GM23338 (cell line): ENCODE measurements around the gene NDUFS5.

ENCODE experiments used
- CREB1 ChIP-seq: fragments of 250-450 bp; sonication (Bioruptor Pico); IDR thresholded peaks from 2 replicates; pipeline ENCODE4 v1.5.0; 2020; ENCODE audit warnings: low read depth, mild to moderate bottlenecking, moderate library complexity
- CTCF ChIP-seq, 2 experiments: fragments of 200-600 bp in 1 of 2; sonication (generic) in 1 of 2; conservative IDR thresholded peaks; 2 replicates each; pipeline versions ENCODE4 v1.5.1 to v1.6.1; 2016 to 2017; ENCODE audit warnings: antibody characterized with exemption in 2 of 2, low read depth in 2 of 2, mild to moderate bottlenecking in 2 of 2, moderate library complexity in 1 of 2
- EZH2 ChIP-seq: fragments of 200-600 bp; sonication (generic); IDR thresholded peaks from one replicate; pipeline ENCODE4 v1.8.0; 2017; ENCODE audit warnings: antibody characterized with exemption, mild to moderate bottlenecking, low read depth; ENCODE audit not compliant: unreplicated experiment
- EZH2phosphoT487 ChIP-seq: fragments of 200-600 bp; sonication (generic); IDR thresholded peaks from one replicate; pipeline ENCODE4 v1.8.1; 2018; ENCODE audit warnings: antibody characterized with exemption; ENCODE audit not compliant: unreplicated experiment
- JUNB ChIP-seq: IDR thresholded peaks from one replicate; pipeline ENCODE4 v1.6.1; 2016; ENCODE audit warnings: antibody characterized with exemption; ENCODE audit not compliant: unreplicated experiment
- NANOG ChIP-seq: IDR thresholded peaks from 2 replicates; pipeline ENCODE4 v1.6.1; 2016; ENCODE audit warnings: antibody characterized with exemption, borderline replicate concordance
- POLR2AphosphoS5 ChIP-seq: IDR thresholded peaks from 2 replicates; pipeline ENCODE4 v1.6.1; 2016; ENCODE audit warnings: antibody characterized with exemption, low read depth
- REST ChIP-seq: IDR thresholded peaks from one replicate; pipeline ENCODE4 v1.6.1; 2018; ENCODE audit warnings: antibody characterized with exemption; ENCODE audit not compliant: unreplicated experiment
- STAT1 ChIP-seq: IDR thresholded peaks from one replicate; pipeline ENCODE4 v1.6.1; 2016; ENCODE audit warnings: antibody characterized with exemption; ENCODE audit not compliant: unreplicated experiment
- ZNF114 ChIP-seq: fragments of 250-450 bp; sonication (Bioruptor Pico); IDR thresholded peaks from 2 replicates; pipeline ENCODE4 v1.5.0; 2020; ENCODE audit warnings: mild to moderate bottlenecking, moderate library complexity
- ZNF331 ChIP-seq: fragments of 250-450 bp; sonication (Bioruptor Pico); IDR thresholded peaks from 2 replicates; pipeline ENCODE4 v1.5.0; 2020; ENCODE audit warnings: low read depth, mild to moderate bottlenecking, moderate library complexity
- TF ChIP-seq, protein P1 (sequence below): fragments of 250-450 bp; sonication (Bioruptor Pico); IDR thresholded peaks from 2 replicates; pipeline ENCODE4 v1.5.0; 2020; ENCODE audit warnings: mild to moderate bottlenecking, moderate library complexity
- TF ChIP-seq, protein P2 (sequence below): IDR thresholded peaks from 2 replicates; pipeline ENCODE4 v1.6.1; 2016; ENCODE audit warnings: antibody characterized with exemption

DNA sequence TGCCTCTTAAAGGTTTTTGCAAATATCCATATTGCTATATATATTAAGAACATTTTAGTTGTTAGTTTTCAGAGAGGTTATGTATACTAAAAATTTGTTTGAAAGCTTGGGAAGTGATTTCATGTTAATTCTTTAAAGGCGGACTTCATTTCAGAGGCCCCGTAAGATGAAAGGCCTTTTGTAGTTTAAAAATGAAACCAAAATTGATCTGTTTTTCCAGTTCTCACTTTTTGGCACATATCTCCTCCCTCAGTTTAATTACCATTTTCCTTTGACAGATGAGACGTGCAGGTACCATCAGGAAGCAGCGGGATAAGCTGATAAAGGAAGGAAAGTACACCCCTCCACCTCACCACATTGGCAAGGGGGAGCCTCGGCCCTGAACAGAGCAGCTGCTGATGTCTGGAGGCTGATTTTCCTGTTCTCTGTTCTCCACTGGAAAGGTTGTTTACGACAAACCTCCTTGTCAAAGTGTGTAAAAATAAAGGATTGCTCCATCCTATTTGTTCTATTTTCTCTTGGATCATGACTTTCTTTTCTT lies 8.0 kb downstream of the NDUFS5 start:
- no peak for TF ChIP-seq CTCF (conservative IDR thresholded peaks at IDR 0.05; ENCODE audit: low read depth in 2 of 2)
- no peak for TF ChIP-seq REST
- no peak for TF ChIP-seq EZH2
- TF ChIP-seq POLR2AphosphoS5 = no peak
- TF ChIP-seq EZH2phosphoT487 = no peak
- TF ChIP-seq, protein P1, sequence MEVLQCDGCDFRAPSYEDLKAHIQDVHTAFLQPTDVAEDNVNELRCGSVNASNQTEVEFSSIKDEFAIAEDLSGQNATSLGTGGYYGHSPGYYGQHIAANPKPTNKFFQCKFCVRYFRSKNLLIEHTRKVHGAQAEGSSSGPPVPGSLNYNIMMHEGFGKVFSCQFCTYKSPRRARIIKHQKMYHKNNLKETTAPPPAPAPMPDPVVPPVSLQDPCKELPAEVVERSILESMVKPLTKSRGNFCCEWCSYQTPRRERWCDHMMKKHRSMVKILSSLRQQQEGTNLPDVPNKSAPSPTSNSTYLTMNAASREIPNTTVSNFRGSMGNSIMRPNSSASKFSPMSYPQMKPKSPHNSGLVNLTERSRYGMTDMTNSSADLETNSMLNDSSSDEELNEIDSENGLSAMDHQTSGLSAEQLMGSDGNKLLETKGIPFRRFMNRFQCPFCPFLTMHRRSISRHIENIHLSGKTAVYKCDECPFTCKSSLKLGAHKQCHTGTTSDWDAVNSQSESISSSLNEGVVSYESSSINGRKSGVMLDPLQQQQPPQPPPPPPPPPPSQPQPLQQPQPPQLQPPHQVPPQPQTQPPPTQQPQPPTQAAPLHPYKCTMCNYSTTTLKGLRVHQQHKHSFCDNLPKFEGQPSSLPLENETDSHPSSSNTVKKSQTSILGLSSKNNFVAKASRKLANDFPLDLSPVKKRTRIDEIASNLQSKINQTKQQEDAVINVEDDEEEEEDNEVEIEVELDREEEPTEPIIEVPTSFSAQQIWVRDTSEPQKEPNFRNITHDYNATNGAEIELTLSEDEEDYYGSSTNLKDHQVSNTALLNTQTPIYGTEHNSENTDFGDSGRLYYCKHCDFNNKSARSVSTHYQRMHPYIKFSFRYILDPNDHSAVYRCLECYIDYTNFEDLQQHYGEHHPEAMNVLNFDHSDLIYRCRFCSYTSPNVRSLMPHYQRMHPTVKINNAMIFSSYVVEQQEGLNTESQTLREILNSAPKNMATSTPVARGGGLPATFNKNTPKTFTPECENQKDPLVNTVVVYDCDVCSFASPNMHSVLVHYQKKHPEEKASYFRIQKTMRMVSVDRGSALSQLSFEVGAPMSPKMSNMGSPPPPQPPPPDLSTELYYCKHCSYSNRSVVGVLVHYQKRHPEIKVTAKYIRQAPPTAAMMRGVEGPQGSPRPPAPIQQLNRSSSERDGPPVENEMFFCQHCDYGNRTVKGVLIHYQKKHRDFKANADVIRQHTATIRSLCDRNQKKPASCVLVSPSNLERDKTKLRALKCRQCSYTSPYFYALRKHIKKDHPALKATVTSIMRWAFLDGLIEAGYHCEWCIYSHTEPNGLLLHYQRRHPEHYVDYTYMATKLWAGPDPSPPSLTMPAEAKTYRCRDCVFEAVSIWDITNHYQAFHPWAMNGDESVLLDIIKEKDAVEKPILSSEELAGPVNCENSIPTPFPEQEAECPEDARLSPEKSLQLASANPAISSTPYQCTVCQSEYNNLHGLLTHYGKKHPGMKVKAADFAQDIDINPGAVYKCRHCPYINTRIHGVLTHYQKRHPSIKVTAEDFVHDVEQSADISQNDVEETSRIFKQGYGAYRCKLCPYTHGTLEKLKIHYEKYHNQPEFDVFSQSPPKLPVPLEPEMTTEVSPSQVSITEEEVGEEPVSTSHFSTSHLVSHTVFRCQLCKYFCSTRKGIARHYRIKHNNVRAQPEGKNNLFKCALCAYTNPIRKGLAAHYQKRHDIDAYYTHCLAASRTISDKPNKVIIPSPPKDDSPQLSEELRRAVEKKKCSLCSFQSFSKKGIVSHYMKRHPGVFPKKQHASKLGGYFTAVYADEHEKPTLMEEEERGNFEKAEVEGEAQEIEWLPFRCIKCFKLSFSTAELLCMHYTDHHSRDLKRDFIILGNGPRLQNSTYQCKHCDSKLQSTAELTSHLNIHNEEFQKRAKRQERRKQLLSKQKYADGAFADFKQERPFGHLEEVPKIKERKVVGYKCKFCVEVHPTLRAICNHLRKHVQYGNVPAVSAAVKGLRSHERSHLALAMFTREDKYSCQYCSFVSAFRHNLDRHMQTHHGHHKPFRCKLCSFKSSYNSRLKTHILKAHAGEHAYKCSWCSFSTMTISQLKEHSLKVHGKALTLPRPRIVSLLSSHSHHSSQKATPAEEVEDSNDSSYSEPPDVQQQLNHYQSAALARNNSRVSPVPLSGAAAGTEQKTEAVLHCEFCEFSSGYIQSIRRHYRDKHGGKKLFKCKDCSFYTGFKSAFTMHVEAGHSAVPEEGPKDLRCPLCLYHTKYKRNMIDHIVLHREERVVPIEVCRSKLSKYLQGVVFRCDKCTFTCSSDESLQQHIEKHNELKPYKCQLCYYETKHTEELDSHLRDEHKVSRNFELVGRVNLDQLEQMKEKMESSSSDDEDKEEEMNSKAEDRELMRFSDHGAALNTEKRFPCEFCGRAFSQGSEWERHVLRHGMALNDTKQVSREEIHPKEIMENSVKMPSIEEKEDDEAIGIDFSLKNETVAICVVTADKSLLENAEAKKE = no peak
- no peak for TF ChIP-seq CREB1 (CRISPR knock-in tag)
- TF ChIP-seq NANOG = no peak
- TF ChIP-seq JUNB = no peak
- TF ChIP-seq STAT1 = no peak
- no peak for TF ChIP-seq ZNF114 (CRISPR knock-in tag)
- no peak for TF ChIP-seq ZNF331 (CRISPR knock-in tag)
- TF ChIP-seq, protein P2, sequence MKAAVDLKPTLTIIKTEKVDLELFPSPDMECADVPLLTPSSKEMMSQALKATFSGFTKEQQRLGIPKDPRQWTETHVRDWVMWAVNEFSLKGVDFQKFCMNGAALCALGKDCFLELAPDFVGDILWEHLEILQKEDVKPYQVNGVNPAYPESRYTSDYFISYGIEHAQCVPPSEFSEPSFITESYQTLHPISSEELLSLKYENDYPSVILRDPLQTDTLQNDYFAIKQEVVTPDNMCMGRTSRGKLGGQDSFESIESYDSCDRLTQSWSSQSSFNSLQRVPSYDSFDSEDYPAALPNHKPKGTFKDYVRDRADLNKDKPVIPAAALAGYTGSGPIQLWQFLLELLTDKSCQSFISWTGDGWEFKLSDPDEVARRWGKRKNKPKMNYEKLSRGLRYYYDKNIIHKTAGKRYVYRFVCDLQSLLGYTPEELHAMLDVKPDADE = no peak
